ENCODE measurements around the gene MADD. TPM values are rescaled to one million over a fixed set of nuclear protein-coding genes. Genes with fewer than 3 reads are reported as not detected.
A peak's percentile ranks its signal among the peaks of the same experiment; 100 is the strongest.

MADD gene
- total RNA-seq, 1 donor = 23.7 TPM

DNA sequence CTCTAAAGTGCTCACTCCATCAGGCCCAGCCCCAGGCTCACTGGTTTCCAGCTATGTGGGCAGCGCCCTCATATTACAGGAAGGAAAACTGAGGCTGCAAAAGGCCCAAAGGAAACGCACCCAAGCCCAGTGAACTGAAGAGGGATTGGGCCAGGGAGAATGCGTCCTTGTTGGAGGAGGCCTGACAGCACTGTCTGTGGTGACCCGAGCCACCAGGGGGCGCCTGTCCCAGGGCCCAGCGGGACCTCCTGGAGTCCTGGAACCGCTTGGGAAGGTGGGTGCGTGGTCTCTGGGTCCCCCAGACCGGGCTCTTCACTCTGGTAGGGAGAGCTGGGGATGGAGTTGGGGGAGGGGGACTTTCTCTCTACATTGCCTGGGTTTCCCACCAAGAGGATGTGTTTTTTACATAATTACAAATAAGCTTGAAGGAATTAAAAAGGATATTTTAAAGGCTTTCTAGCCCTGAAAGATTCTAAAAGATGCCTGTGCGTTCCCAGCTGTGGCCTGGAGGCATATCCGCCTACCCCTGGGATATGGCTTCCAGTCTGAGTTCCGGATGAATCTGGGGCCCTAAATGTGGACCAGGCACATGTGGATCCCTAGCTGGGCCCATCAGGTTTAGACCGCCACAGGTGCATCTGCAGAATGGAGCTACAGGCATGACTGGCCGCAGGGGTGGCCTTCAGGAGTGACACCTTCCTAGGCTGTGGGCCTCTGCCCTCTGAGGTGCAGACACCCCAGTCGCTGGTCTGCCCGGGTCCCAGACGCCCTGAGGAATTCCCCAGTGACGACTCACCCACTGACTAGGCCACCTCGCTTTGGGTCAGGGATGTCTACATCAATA, 104.2 kb downstream of the MADD start:
- no peak overlapping the region for H3K4me3 ChIP-seq (ENCODE audit: low read depth, low read length)
- DNase-seq (ENCODE audit: low read depth) = peak; percentile 74
- TF ChIP-seq, protein P1, sequence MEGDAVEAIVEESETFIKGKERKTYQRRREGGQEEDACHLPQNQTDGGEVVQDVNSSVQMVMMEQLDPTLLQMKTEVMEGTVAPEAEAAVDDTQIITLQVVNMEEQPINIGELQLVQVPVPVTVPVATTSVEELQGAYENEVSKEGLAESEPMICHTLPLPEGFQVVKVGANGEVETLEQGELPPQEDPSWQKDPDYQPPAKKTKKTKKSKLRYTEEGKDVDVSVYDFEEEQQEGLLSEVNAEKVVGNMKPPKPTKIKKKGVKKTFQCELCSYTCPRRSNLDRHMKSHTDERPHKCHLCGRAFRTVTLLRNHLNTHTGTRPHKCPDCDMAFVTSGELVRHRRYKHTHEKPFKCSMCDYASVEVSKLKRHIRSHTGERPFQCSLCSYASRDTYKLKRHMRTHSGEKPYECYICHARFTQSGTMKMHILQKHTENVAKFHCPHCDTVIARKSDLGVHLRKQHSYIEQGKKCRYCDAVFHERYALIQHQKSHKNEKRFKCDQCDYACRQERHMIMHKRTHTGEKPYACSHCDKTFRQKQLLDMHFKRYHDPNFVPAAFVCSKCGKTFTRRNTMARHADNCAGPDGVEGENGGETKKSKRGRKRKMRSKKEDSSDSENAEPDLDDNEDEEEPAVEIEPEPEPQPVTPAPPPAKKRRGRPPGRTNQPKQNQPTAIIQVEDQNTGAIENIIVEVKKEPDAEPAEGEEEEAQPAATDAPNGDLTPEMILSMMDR (IDR thresholded peaks at IDR 0.05; ENCODE audit: insufficient read depth, low read length) = peak; percentile 96

DNA sequence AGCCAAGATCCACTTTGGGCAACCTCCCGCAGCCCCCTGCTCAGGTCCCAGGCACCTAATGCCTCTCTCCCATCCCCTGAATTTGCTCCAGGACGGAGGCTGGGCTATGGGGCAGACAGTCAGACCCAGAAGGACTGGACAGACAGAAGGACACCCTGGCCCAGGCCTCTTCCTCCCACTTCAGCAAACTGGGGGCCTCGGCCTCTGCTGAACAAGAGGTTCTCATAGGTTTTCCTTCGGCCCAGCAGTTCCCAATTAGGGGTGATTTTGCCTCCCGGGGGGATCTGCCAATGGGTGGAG, 104.7 kb downstream of the MADD start:
- no peak for DNase-seq (ENCODE audit: low read depth)
- no peak overlapping the region for H3K4me3 ChIP-seq (ENCODE audit: low read depth, low read length)
- TF ChIP-seq, protein P1 (IDR thresholded peaks at IDR 0.05; ENCODE audit: insufficient read depth, low read length) = no peak

GRCh38 chr11:47375020-47375419, 105.1 kb downstream of the MADD start:
- no peak for DNase-seq (ENCODE audit: low read depth)
- TF ChIP-seq, protein P1 (IDR thresholded peaks at IDR 0.05; ENCODE audit: insufficient read depth, low read length) = no peak

GRCh38 chr11:47375546-47376085, 105.7 kb downstream of the MADD start:
- TF ChIP-seq, protein P1 (IDR thresholded peaks at IDR 0.05; ENCODE audit: insufficient read depth, low read length) = no peak
- no peak for DNase-seq (ENCODE audit: low read depth)
- no peak overlapping the region for H3K4me3 ChIP-seq (ENCODE audit: low read depth, low read length)

More at GRCh38 chr11:47375020-47375419, 105.1 kb downstream of the MADD start:
- no peak overlapping the region for H3K4me3 ChIP-seq (ENCODE audit: low read depth, low read length)

DNA sequence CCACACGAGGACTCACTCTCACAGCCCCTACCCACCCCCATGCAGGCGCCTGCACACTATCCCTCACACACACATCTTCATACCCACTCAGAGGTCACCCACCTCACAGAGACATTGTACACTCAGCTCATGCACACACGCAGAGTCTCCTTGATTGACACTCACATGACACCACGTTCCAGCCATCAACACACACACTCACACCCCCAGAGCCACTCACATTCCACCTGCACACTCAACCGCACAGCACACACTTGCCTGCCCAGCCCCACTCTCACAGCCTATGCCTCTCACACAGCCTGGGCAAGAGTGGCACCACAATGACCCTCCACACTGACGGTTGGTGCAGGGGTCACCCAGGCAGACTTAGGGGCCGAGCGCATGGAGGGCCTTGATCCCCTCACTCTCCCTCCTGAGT, 106.2 kb downstream of the MADD start:
- H3K4me3 ChIP-seq (ENCODE audit: low read depth, low read length) = no peak overlapping the region
- DNase-seq (ENCODE audit: low read depth) = no peak
- TF ChIP-seq, protein P1 (IDR thresholded peaks at IDR 0.05; ENCODE audit: insufficient read depth, low read length) = no peak

DNA sequence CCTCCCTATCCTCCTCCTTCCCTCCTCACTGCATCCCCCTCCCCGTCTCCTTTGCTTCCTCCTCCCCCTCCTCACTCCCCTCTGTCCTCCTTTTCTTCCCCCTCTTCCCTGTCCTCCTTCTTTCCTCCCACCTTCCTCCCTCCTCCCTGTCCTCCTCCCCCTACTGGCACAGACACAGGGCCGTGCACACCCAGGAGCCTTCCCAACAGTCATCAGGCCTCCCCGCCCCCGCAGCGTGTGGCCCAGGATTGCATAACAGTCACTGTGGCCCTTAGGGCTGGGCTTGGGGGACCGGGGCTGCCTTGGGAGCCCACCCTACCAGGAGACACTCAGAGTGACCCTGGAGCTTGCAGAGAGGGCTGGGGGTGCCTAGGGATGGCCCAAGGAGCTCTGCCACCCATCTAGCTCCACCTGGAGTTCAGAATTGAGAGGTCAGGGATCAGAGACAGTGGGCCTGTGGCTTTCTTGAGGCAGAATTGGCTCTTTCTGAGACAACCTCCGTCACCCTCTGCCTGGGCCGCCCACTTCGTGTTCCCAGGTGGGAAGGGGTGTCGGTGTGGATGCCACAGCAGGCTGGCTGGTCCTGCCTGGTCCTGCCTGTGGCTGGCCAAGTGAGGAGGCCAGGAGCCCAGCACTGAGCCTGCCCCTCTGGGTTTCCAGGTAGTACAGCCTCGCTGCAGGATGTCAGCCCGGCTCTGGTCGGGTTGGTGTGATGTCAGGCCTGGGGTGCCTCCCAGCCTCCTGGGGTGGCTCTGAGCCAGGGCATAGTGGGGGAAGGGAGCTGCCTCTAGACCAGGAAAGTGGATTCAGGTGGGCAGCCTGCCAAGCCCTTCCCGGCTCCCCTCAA, 106.8 kb downstream of the MADD start:
- DNase-seq (ENCODE audit: low read depth) = no peak
- H3K4me3 ChIP-seq (ENCODE audit: low read depth, low read length) = no peak overlapping the region
- TF ChIP-seq, protein P1 (IDR thresholded peaks at IDR 0.05; ENCODE audit: insufficient read depth, low read length) = no peak
